Astrocyte (in vitro differentiated cells and primary cell): ENCODE results near the gene FBXO5. TPM values are rescaled to one million over a fixed set of nuclear protein-coding genes. Genes with fewer than 3 reads are reported as not detected.

Source experiments
- DNase-seq: peaks from one replicate; pipeline ENCODE4 v3.0.0-alpha.2; 2010; ENCODE audit warnings: low read depth
- FAIRE-seq: peaks from 2 replicates; lab custom pipeline; 2011; peaks lifted over from hg19 to GRCh38; lab: Jason Lieb, UNC
- H2AFZ ChIP-seq: 2 replicates; pipeline ENCODE4 v1.6.0; 2012; ENCODE audit warnings: low read depth, low read length, inconsistent platforms
- H3K27ac ChIP-seq: 2 replicates; pipeline ENCODE4 v1.5.1; 2011; ENCODE audit warnings: low read depth, low read length, inconsistent platforms
- H3K27me3 ChIP-seq: 2 replicates; pipeline ENCODE4 v1.6.0; 2011; ENCODE audit warnings: low read length, inconsistent platforms; ENCODE audit not compliant: insufficient read depth
- H3K36me3 ChIP-seq: 2 replicates; pipeline ENCODE4 v1.5.1; 2011; ENCODE audit warnings: low read length, inconsistent platforms; ENCODE audit not compliant: insufficient read depth
- H3K4me1 ChIP-seq: 2 replicates; pipeline ENCODE4 v1.5.1; 2011; ENCODE audit warnings: low read length, inconsistent platforms; ENCODE audit not compliant: insufficient read depth
- H3K4me2 ChIP-seq: 2 replicates; pipeline ENCODE4 v1.6.0; 2012; ENCODE audit warnings: low read length, inconsistent platforms
- H3K4me3 ChIP-seq: 2 replicates; pipeline ENCODE4 v1.5.1; 2011; ENCODE audit warnings: low read depth, mild to moderate bottlenecking, low read length, inconsistent platforms; ENCODE audit not compliant: insufficient read depth
- H3K79me2 ChIP-seq: 2 replicates; pipeline ENCODE4 v1.6.0; 2012; ENCODE audit warnings: mild to moderate bottlenecking, low read length, inconsistent platforms; ENCODE audit not compliant: insufficient read depth
- H3K9ac ChIP-seq: 2 replicates; pipeline ENCODE4 v1.6.0; 2012; ENCODE audit warnings: mild to moderate bottlenecking, low read length, inconsistent platforms
- H3K9me3 ChIP-seq: 2 replicates; pipeline ENCODE4 v1.5.1; 2012; ENCODE audit warnings: low read depth, mild to moderate bottlenecking, low read length, inconsistent platforms; ENCODE audit not compliant: insufficient read depth
- H4K20me1 ChIP-seq: 2 replicates; pipeline ENCODE4 v1.6.0; 2012; ENCODE audit warnings: low read length, inconsistent platforms; ENCODE audit not compliant: insufficient read depth
- H3K27ac Mint-ChIP-seq: one replicate; pipeline ENCODE4 v1.8.0; 2021; ENCODE audit warnings: mild to moderate bottlenecking, mixed read lengths; ENCODE audit not compliant: unreplicated experiment
- H3K27me3 Mint-ChIP-seq: one replicate; pipeline ENCODE4 v1.8.0; 2021; ENCODE audit warnings: low read depth, mixed read lengths; ENCODE audit not compliant: unreplicated experiment
- H3K36me3 Mint-ChIP-seq: one replicate; pipeline ENCODE4 v1.8.0; 2021; ENCODE audit warnings: low read depth, mixed read lengths; ENCODE audit not compliant: unreplicated experiment
- H3K4me1 Mint-ChIP-seq: one replicate; pipeline ENCODE4 v1.8.0; 2021; ENCODE audit warnings: low read depth, mixed read lengths; ENCODE audit not compliant: unreplicated experiment
- H3K4me3 Mint-ChIP-seq: one replicate; pipeline ENCODE4 v1.8.0; 2021; ENCODE audit warnings: mild to moderate bottlenecking, moderate library complexity, mixed read lengths; ENCODE audit not compliant: unreplicated experiment
- H3K9me3 Mint-ChIP-seq: one replicate; pipeline ENCODE4 v1.8.0; 2021; ENCODE audit warnings: mild to moderate bottlenecking, mixed read lengths; ENCODE audit not compliant: unreplicated experiment
- CTCF ChIP-seq: IDR thresholded peaks from 2 replicates; pipeline ENCODE4 v1.5.1; 2011; ENCODE audit warnings: low read depth, mild to moderate bottlenecking, inconsistent platforms, low read length, moderate library complexity; ENCODE audit not compliant: insufficient read depth
- EZH2 ChIP-seq: IDR thresholded peaks from 2 replicates; pipeline ENCODE4 v1.6.1; 2012; ENCODE audit warnings: mild to moderate bottlenecking, low read length, inconsistent platforms; ENCODE audit not compliant: insufficient read depth
- total RNA-seq: library from RNA; stranded (reverse); gene quantifications from 2 replicates; pipeline ENCODE4 v1.2.1, GENCODE V29; 2021

The FBXO5 gene
- total RNA-seq, 1 donor from 2014 or later, result 7.5 TPM

DNA sequence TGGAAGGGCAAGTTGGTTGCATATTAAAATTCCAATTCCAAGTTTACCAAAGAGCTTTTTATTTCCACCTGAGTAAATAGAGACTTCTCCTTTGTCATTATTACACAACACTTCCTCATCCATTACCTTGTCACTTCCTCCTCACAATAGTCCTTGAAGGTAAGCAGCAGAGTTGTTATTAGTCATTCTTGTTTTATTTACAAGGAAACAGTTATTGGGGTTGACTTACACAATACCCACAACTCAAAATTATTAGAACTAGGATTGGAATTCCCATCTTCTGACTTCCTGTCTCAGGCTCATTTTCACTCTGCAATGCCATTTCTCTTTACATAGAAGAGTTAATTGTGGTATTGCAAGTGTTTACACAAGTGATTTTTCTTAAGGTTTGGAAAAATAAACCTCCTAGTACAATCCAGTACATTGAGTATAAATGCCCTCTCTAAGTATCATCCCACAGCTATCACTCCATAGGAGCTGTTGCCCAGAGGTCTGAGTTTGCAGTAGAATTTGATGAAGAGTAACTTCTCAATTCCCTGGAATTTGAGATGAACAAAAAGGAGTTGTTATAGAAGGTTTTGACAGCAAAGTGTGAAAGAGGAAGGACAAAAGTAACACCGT, 48.6 kb upstream of the FBXO5 start:
- peak; percentile 11 for DNase-seq
- no peak overlapping the region for H3K4me3 ChIP-seq
- H3K27ac ChIP-seq, result no peak overlapping the region
- TF ChIP-seq EZH2 (no peak), CTCF (no peak)
- peaks cover 7% of the 10 kb centered on the region for H3K4me1 ChIP-seq
- H3K27me3 ChIP-seq, result no peaks in the 10 kb centered on the region
- H3K27me3 Mint-ChIP-seq, result no peaks in the 10 kb centered on the region
- H3K4me3 Mint-ChIP-seq, result no peak overlapping the region
- no peaks in the 10 kb centered on the region for H3K36me3 ChIP-seq
- H3K4me2 ChIP-seq, result no peak overlapping the region
- no peak overlapping the region for H3K9ac ChIP-seq
- peaks cover 9% of the 10 kb centered on the region for H3K4me1 Mint-ChIP-seq
- H3K36me3 Mint-ChIP-seq, result no peaks in the 10 kb centered on the region
- H3K27ac Mint-ChIP-seq, result no peak overlapping the region
- H3K9me3 ChIP-seq, result no peaks in the 10 kb centered on the region
- H3K79me2 ChIP-seq, result no peaks in the 10 kb centered on the region
- H4K20me1 ChIP-seq, result no peaks in the 10 kb centered on the region
- FAIRE-seq, result no peak
- H2AFZ ChIP-seq, result no peak overlapping the region
- H3K9me3 Mint-ChIP-seq, result no peaks in the 10 kb centered on the region

DNA sequence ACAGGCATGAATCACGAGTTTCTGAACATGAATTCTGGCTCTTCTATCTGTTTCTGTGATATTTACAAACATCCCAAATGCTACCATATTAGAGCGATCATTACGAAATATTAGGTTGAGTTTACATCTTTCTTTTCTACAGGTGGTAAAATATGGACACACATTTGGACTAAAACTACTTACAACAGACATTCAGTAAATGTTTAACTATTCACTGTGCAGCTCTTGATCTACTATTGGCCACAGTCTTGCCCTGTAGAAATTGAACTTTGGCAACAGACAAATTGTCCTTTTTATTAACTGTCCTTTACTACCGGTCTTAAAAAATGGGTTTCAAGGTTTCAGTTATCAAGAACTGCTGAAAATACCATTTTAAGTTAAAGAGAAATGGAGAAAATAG, 46.1 kb upstream of the FBXO5 start:
- Mint-ChIP-seq H3K27ac (no peak overlapping the region), H3K4me1 (peaks cover 9% of the 10 kb centered on the region), H3K9me3 (no peaks in the 10 kb centered on the region), H3K36me3 (no peaks in the 10 kb centered on the region), H3K27me3 (no peaks in the 10 kb centered on the region), H3K4me3 (no peak overlapping the region)
- Histone ChIP-seq H3K27me3 (no peaks in the 10 kb centered on the region), H3K4me3 (no peak overlapping the region), H3K9me3 (no peaks in the 10 kb centered on the region), H3K4me2 (no peak overlapping the region), H3K36me3 (no peaks in the 10 kb centered on the region), H4K20me1 (no peaks in the 10 kb centered on the region), H3K4me1 (peaks cover 7% of the 10 kb centered on the region), H2AFZ (no peak overlapping the region), H3K27ac (peak overlapping the region; percentile 5), H3K79me2 (no peaks in the 10 kb centered on the region), H3K9ac (no peak overlapping the region)
- no peak for DNase-seq
- no peak for FAIRE-seq
- TF ChIP-seq CTCF (no peak), EZH2 (no peak)

- TF ChIP-seq CTCF (no peak), EZH2 (no peak)
- H3K4me2 ChIP-seq, result no peak overlapping the region
- H2AFZ ChIP-seq, result no peak overlapping the region
- no peak for FAIRE-seq
- no peak for DNase-seq
- Mint-ChIP-seq H3K27me3 (no peaks in the 10 kb centered on the region), H3K36me3 (no peaks in the 10 kb centered on the region), H3K4me3 (no peak overlapping the region), H3K9me3 (no peaks in the 10 kb centered on the region), H3K4me1 (peaks cover 9% of the 10 kb centered on the region), H3K27ac (peak overlapping the region; percentile 22)
- H3K27ac ChIP-seq, result peak overlapping the region; percentile 8
- no peaks in the 10 kb centered on the region for H3K79me2 ChIP-seq
- no peaks in the 10 kb centered on the region for H3K9me3 ChIP-seq
- H3K9ac ChIP-seq, result no peak overlapping the region
- H3K4me3 ChIP-seq, result no peak overlapping the region
- no peaks in the 10 kb centered on the region for H4K20me1 ChIP-seq
- no peaks in the 10 kb centered on the region for H3K27me3 ChIP-seq
- H3K4me1 ChIP-seq, result peaks cover 7% of the 10 kb centered on the region
- H3K36me3 ChIP-seq, result no peaks in the 10 kb centered on the region
These were observed 45.4 kb upstream of the FBXO5 start for GRCh38 chr6:153028286-153028685.
